GM19025 (cell line): ENCODE results near the gene ISOC2.
"Not testable (repeated sequence)": the region's sequence is repeated elsewhere in the genome, so short reads cannot be mapped to it uniquely, and the experiment has no call there.

Experiments
- ATAC-seq: cut with Tn5 transposase; IDR thresholded peaks from one replicate; pipeline ENCODE4 v1.9.1; 2021; ENCODE audit warnings: mild to moderate bottlenecking, low read depth, moderate library complexity; ENCODE audit not compliant: unreplicated experiment

The ISOC2 gene

GRCh38 chr19:55460670-55461258 lies 678 bp downstream of the ISOC2 start:
- no peak for ATAC-seq

GRCh38 chr19:55459950-55460657 lies 1.3 kb downstream of the ISOC2 start:
- no peak for ATAC-seq

- no peak for ATAC-seq
Observed at GRCh38 chr19:55459551-55459949, 1.9 kb downstream of the ISOC2 start.

- ATAC-seq, result no peak
Observed at GRCh38 chr19:55457683-55458457, 3.6 kb downstream of the ISOC2 start.

GRCh38 chr19:55456347-55456746 lies 5.1 kb downstream of the ISOC2 start:
- ATAC-seq, result no peak

GRCh38 chr19:55455576-55456235 lies 5.7 kb downstream of the ISOC2 start:
- ATAC-seq, result no peak

- no peak for ATAC-seq
Observed at GRCh38 chr19:55454787-55455243, 6.6 kb downstream of the ISOC2 start.

- no peak for ATAC-seq
Observed at GRCh38 chr19:55453511-55454260, 7.8 kb downstream of the ISOC2 start.

- ATAC-seq, result no peak
Observed at GRCh38 chr19:55452749-55453346, 8.6 kb downstream of the ISOC2 start.

- ATAC-seq, result no peak
Observed at GRCh38 chr19:55451965-55452748, 9.3 kb downstream of the ISOC2 start.

GRCh38 chr19:55451163-55451964 lies 10.1 kb downstream of the ISOC2 start:
- no peak for ATAC-seq

GRCh38 chr19:55449469-55449868 lies 12.0 kb downstream of the ISOC2 start:
- ATAC-seq, result no peak

- not testable (repeated sequence) for ATAC-seq
Observed at GRCh38 chr19:55448175-55448490, 13.3 kb downstream of the ISOC2 start.

GRCh38 chr19:55447421-55448174 lies 13.8 kb downstream of the ISOC2 start:
- no peak for ATAC-seq

GRCh38 chr19:55446060-55446459 lies 15.4 kb downstream of the ISOC2 start:
- ATAC-seq, result no peak

GRCh38 chr19:55444646-55445045 lies 16.8 kb downstream of the ISOC2 start:
- no peak for ATAC-seq

GRCh38 chr19:55443824-55444480 lies 17.5 kb downstream of the ISOC2 start:
- ATAC-seq, result no peak
